ENCODE results near the gene CCDC186.

Gene CCDC186

GRCh38 chr10:114207349-114207748, 33.3 kb upstream of the CCDC186 start:
- no peak overlapping the region for H3K27ac ChIP-seq
- no peak for TF ChIP-seq CTCF (IDR thresholded peaks at IDR 0.05)
- no peak for TF ChIP-seq ZFX (IDR thresholded peaks at IDR 0.05; ENCODE audit: borderline replicate concordance)

- TF ChIP-seq ZFX (IDR thresholded peaks at IDR 0.05; ENCODE audit: borderline replicate concordance): no peak
- no peak for TF ChIP-seq CTCF (IDR thresholded peaks at IDR 0.05)
- H3K27ac ChIP-seq: no peak overlapping the region
These were observed 32.9 kb upstream of the CCDC186 start for GRCh38 chr10:114206902-114207301.

- H3K27ac ChIP-seq: no peak overlapping the region
These were observed 28.8 kb upstream of the CCDC186 start for GRCh38 chr10:114202812-114203211.

GRCh38 chr10:114199239-114199638, 25.2 kb upstream of the CCDC186 start:
- TF ChIP-seq CTCF (IDR thresholded peaks at IDR 0.05): no peak
- no peak for TF ChIP-seq ZFX (IDR thresholded peaks at IDR 0.05; ENCODE audit: borderline replicate concordance)
- no peak overlapping the region for H3K27ac ChIP-seq

More at GRCh38 chr10:114202812-114203211, 28.8 kb upstream of the CCDC186 start:
- TF ChIP-seq ZFX (IDR thresholded peaks at IDR 0.05; ENCODE audit: borderline replicate concordance): no peak
- TF ChIP-seq CTCF (IDR thresholded peaks at IDR 0.05): no peak

- H3K27ac ChIP-seq: no peak overlapping the region
- TF ChIP-seq ZFX (IDR thresholded peaks at IDR 0.05; ENCODE audit: borderline replicate concordance) (no peak), CTCF (IDR thresholded peaks at IDR 0.05) (no peak)
These were observed 21.1 kb upstream of the CCDC186 start for GRCh38 chr10:114195079-114195478.

- TF ChIP-seq ZFX (IDR thresholded peaks at IDR 0.05; ENCODE audit: borderline replicate concordance): no peak
- no peak for TF ChIP-seq CTCF (IDR thresholded peaks at IDR 0.05)
- no peak overlapping the region for H3K27ac ChIP-seq
These were observed 15.7 kb upstream of the CCDC186 start for GRCh38 chr10:114189700-114190099.

GRCh38 chr10:114188900-114189299, 14.9 kb upstream of the CCDC186 start:
- no peak for TF ChIP-seq ZFX (IDR thresholded peaks at IDR 0.05; ENCODE audit: borderline replicate concordance)
- TF ChIP-seq CTCF (IDR thresholded peaks at IDR 0.05): no peak

More at GRCh38 chr10:114188900-114189299, 14.9 kb upstream of the CCDC186 start:
- no peak overlapping the region for H3K27ac ChIP-seq
